Caco-2 (cell line): ENCODE data around the gene SLC26A3. TPM values are rescaled to one million over a fixed set of nuclear protein-coding genes. Genes with fewer than 3 reads are reported as not detected.

ENCODE experiments used
- BruUV-seq: library from RNA; stranded (reverse); fragments of 400-500 nt; replicated peaks from 2 replicates; lab custom pipeline; 2021; lab: Mats Ljungman, UMichigan
- CTCF ChIA-PET: fragments of 300-600 bp; sonication (Branson Sonifier 250); formaldehyde crosslinking; loops from one replicate; lab custom pipeline; 2022; ENCODE audit warnings: antibody characterized with exemption; lab: Charles Lee
- POLR2A ChIA-PET: fragments of 300-600 bp; sonication (Branson Sonifier 250); formaldehyde crosslinking; loops from one replicate; lab custom pipeline; 2022; ENCODE audit warnings: antibody characterized with exemption; lab: Charles Lee
- DNase-seq, 2 experiments: peaks; one replicate each; pipeline versions ENCODE4 v3.0.0 to v3.0.0-alpha.2; 2020 to 2022
- H3K27me3 ChIP-seq: replicated peaks from 2 replicates; pipeline ENCODE4 v1.6.0; 2011; ENCODE audit warnings: low read length; ENCODE audit not compliant: control insufficient read depth, insufficient read depth
- H3K36me3 ChIP-seq: 2 replicates; pipeline ENCODE4 v1.5.1; 2011; ENCODE audit warnings: low read length; ENCODE audit not compliant: control insufficient read depth, insufficient read depth
- H3K4me1 ChIP-seq: fragments of 250-450 bp; sonication (Bioruptor Pico); 2 replicates; pipeline ENCODE4 v1.5.1; 2020; ENCODE audit warnings: mild to moderate bottlenecking
- H3K4me3 ChIP-seq: 2 replicates; pipeline ENCODE4 v1.5.1; 2011; ENCODE audit warnings: low read depth, mild to moderate bottlenecking, control low read depth, low read length
- H3K9me3 ChIP-seq: fragments of 250-450 bp; sonication (Bioruptor Pico); 2 replicates; pipeline ENCODE4 v1.5.1; 2020; ENCODE audit warnings: mild to moderate bottlenecking, moderate library complexity
- H3K27ac Mint-ChIP-seq: one replicate; pipeline ENCODE4 v1.8.0; 2022; ENCODE audit warnings: mixed read lengths; ENCODE audit not compliant: unreplicated experiment
- H3K27me3 Mint-ChIP-seq: one replicate; pipeline ENCODE4 v1.8.0; 2022; ENCODE audit warnings: mixed read lengths; ENCODE audit not compliant: insufficient read depth, unreplicated experiment
- H3K36me3 Mint-ChIP-seq: one replicate; pipeline ENCODE4 v1.8.0; 2022; ENCODE audit warnings: mild to moderate bottlenecking, mixed read lengths; ENCODE audit not compliant: insufficient read depth, unreplicated experiment
- H3K4me1 Mint-ChIP-seq: one replicate; pipeline ENCODE4 v1.8.0; 2022; ENCODE audit warnings: low read depth, mixed read lengths; ENCODE audit not compliant: unreplicated experiment
- H3K4me3 Mint-ChIP-seq: one replicate; pipeline ENCODE4 v1.8.0; 2022; ENCODE audit warnings: mild to moderate bottlenecking, moderate library complexity, mixed read lengths; ENCODE audit not compliant: unreplicated experiment
- H3K9me3 Mint-ChIP-seq: one replicate; pipeline ENCODE4 v1.8.0; 2022; ENCODE audit warnings: mixed read lengths; ENCODE audit not compliant: unreplicated experiment
- CTCF ChIP-seq, 2 experiments: fragments of 200-600 bp in 1 of 2; IDR thresholded peaks; 1 replicate in 1 of 2; 2 replicates in 1 of 2; pipeline versions ENCODE4 v1.5.1 to v1.8.0; 2011 to 2022; ENCODE audit warnings: antibody characterized with exemption in 1 of 2, control low read depth in 1 of 2, inconsistent platforms in 1 of 2, low read depth in 1 of 2, low read length in 1 of 2, mild to moderate bottlenecking in 1 of 2, moderate library complexity in 1 of 2; ENCODE audit not compliant: insufficient read depth in 1 of 2, severe bottlenecking in 1 of 2, unreplicated experiment in 1 of 2
- intact Hi-C: fragments of 100-400 bp; cut with micrococcal nuclease; formaldehyde crosslinking; loops from one replicate; pipeline ENCODE4 v1.10.0; 2022; ENCODE audit not compliant: unreplicated experiment
- total RNA-seq: library from RNA; stranded (reverse); gene quantifications from 2 replicates; pipeline ENCODE4 v1.2.3, GENCODE V29; 2022

The SLC26A3 gene
- total RNA-seq, 1 experiment from 2014 or later = 2.0 TPM

- Histone ChIP-seq H3K4me1 (peaks cover 30% of the 10 kb centered on the region), H3K9me3 (no peaks in the 10 kb centered on the region), H3K36me3 (no peaks in the 10 kb centered on the region), H3K27me3 (no peaks in the 10 kb centered on the region), H3K4me3 (no peak overlapping the region)
- Mint-ChIP-seq H3K9me3 (peaks cover 16% of the 10 kb centered on the region), H3K27me3 (no peaks in the 10 kb centered on the region), H3K27ac (no peak overlapping the region), H3K36me3 (no peaks in the 10 kb centered on the region), H3K4me3 (no peak overlapping the region), H3K4me1 (peaks cover 26% of the 10 kb centered on the region)
- TF ChIP-seq CTCF (IDR thresholded peaks at IDR 0.05; ENCODE audit: insufficient read depth in 1 of 2, low read depth in 1 of 2, low read length in 1 of 2, severe bottlenecking in 1 of 2, unreplicated experiment in 1 of 2) = no peak
- ChIA-PET CTCF (no interaction called here), POLR2A (no interaction called here)
- intact Hi-C loops = no loop called here
- BruUV-seq = no TSS peak
- no peak for DNase-seq
Measured at GRCh38 chr7:107833684-107834106, 30.7 kb upstream of the SLC26A3 start.

- CTCF ChIA-PET = interaction anchor here (0.8 kb wide), 1 partner anchor 32 kb away, joined by 3 read pairs; no protein-coding TSS in a partner anchor
Measured at GRCh38 chr7:107830420-107830819, 27.4 kb upstream of the SLC26A3 start.

GRCh38 chr7:107828540-107828939 is 25.5 kb upstream of the SLC26A3 start:
- BruUV-seq = no TSS peak
- Histone ChIP-seq H3K4me3 (no peak overlapping the region), H3K36me3 (no peaks in the 10 kb centered on the region), H3K27me3 (no peaks in the 10 kb centered on the region), H3K9me3 (no peaks in the 10 kb centered on the region), H3K4me1 (0 out of 2 replicates have a peak, but pooled peaks cover 6% of the 10 kb centered on the region)
- no peaks in the 10 kb centered on the region for H3K27me3 Mint-ChIP-seq
- POLR2A ChIA-PET = no interaction called here
- H3K36me3 Mint-ChIP-seq = no peaks in the 10 kb centered on the region
- CTCF ChIA-PET = no interaction called here
- no peak overlapping the region for H3K4me3 Mint-ChIP-seq
- TF ChIP-seq CTCF (IDR thresholded peaks at IDR 0.05; ENCODE audit: insufficient read depth in 1 of 2, low read depth in 1 of 2, low read length in 1 of 2, severe bottlenecking in 1 of 2, unreplicated experiment in 1 of 2) = no peak
- no peak for DNase-seq
- peaks cover 9% of the 10 kb centered on the region for H3K4me1 Mint-ChIP-seq
- H3K9me3 Mint-ChIP-seq = peaks cover 16% of the 10 kb centered on the region
- intact Hi-C loops = no loop called here
- H3K27ac Mint-ChIP-seq = no peak overlapping the region

More at GRCh38 chr7:107830420-107830819, 27.4 kb upstream of the SLC26A3 start:
- Histone ChIP-seq H3K4me3 (no peak overlapping the region), H3K4me1 (peaks cover 7% of the 10 kb centered on the region; the same call in 1 of the 2 replicates), H3K36me3 (no peaks in the 10 kb centered on the region), H3K9me3 (no peaks in the 10 kb centered on the region), H3K27me3 (no peaks in the 10 kb centered on the region)
- Mint-ChIP-seq H3K27ac (no peak overlapping the region), H3K4me1 (peaks cover 9% of the 10 kb centered on the region), H3K36me3 (no peaks in the 10 kb centered on the region), H3K4me3 (no peak overlapping the region), H3K9me3 (peaks cover 16% of the 10 kb centered on the region), H3K27me3 (no peaks in the 10 kb centered on the region)
- intact Hi-C loops = loop anchor here (1.0 kb wide), 1 partner anchor 30 kb away; no protein-coding TSS in a partner anchor
- POLR2A ChIA-PET = no interaction called here
- DNase-seq = no peak
- BruUV-seq = no TSS peak
- TF ChIP-seq CTCF (IDR thresholded peaks at IDR 0.05; ENCODE audit: insufficient read depth in 1 of 2, low read depth in 1 of 2, low read length in 1 of 2, severe bottlenecking in 1 of 2, unreplicated experiment in 1 of 2) = no peak
